Uterus (tissue), 4 donors: ENCODE results near the gene ESRP2. TPM values are rescaled to one million over a fixed set of nuclear protein-coding genes. Genes with fewer than 3 reads are reported as not detected.
A peak's percentile ranks its signal among the peaks of the same experiment; 100 is the strongest.

Experiments
- DNase-seq, 2 donors: peaks; one replicate each; pipeline ENCODE4 v3.0.0-alpha.2; 2019 to 2020
- H3K27ac ChIP-seq, 2 donors: fragments of 200-600 bp; sonication (generic); 1 replicate in 1 of 2; 2 replicates in 1 of 2; pipeline ENCODE4 v1.5.1; 2016 to 2018
- H3K27me3 ChIP-seq, 2 donors: fragments of 200-600 bp; sonication (generic); one replicate each; pipeline ENCODE4 v1.5.1; 2018 to 2019; ENCODE audit warnings: control low read depth in 1 of 2
- H3K36me3 ChIP-seq, 2 donors: fragments of 200-600 bp; sonication (generic); one replicate each; pipeline ENCODE4 v1.5.1; 2019; ENCODE audit warnings: control low read depth in 1 of 2
- H3K4me1 ChIP-seq, 2 donors: fragments of 200-600 bp; sonication (generic); one replicate each; pipeline ENCODE4 v1.5.1; 2018 to 2019; ENCODE audit warnings: control low read depth in 1 of 2
- H3K4me3 ChIP-seq, 2 donors: fragments of 200-600 bp; sonication (generic); 1 replicate in 1 of 2; 2 replicates in 1 of 2; pipeline ENCODE4 v1.5.1; 2018 to 2019; ENCODE audit warnings: mild to moderate bottlenecking in 1 of 2
- H3K9me3 ChIP-seq, 2 donors: fragments of 200-600 bp; sonication (generic); one replicate each; pipeline ENCODE4 v1.5.1; 2019; ENCODE audit warnings: control low read depth in 1 of 2
- POLR2A ChIP-seq, 2 donors: fragments of 450-650 bp; IDR thresholded peaks; one replicate each; pipeline ENCODE4 v1.6.1; 2016; ENCODE audit warnings: antibody characterized with exemption in 2 of 2, mild to moderate bottlenecking in 1 of 2, moderate library complexity in 1 of 2
- intact Hi-C: fragments of 100-400 bp; cut with DNase I; formaldehyde crosslinking; loops from one replicate; pipeline ENCODE4 v1.15.1; 2023; ENCODE audit warnings: low total_unique reads
- total RNA-seq, 4 donors: library from RNA; depleted of rRNA in 3 of 4; stranded (reverse); fragments of >200 nt in 3 of 4; gene quantifications; one replicate each; pipeline versions ENCODE4 v1.1.0 to v1.2.4, GENCODE V29; 2014 to 2023
- TF ChIP-seq, protein P1 (sequence below), 4 experiments: fragments of 200-600 bp in 2 of 4; fragments of 450-650 bp in 2 of 4; sonication (generic) in 2 of 4; IDR thresholded peaks; one replicate each; pipeline ENCODE4 v1.5.1; 2016 to 2019; ENCODE audit warnings: antibody characterized with exemption in 4 of 4, mild to moderate bottlenecking in 2 of 4, moderate library complexity in 1 of 4
- donor health status: DM: yes; HTN: yes; CAD: no.

The ESRP2 gene
- total RNA-seq, 4 donors from 2014 or later = 0.26 to 5.3 (median 0.50) TPM

DNA sequence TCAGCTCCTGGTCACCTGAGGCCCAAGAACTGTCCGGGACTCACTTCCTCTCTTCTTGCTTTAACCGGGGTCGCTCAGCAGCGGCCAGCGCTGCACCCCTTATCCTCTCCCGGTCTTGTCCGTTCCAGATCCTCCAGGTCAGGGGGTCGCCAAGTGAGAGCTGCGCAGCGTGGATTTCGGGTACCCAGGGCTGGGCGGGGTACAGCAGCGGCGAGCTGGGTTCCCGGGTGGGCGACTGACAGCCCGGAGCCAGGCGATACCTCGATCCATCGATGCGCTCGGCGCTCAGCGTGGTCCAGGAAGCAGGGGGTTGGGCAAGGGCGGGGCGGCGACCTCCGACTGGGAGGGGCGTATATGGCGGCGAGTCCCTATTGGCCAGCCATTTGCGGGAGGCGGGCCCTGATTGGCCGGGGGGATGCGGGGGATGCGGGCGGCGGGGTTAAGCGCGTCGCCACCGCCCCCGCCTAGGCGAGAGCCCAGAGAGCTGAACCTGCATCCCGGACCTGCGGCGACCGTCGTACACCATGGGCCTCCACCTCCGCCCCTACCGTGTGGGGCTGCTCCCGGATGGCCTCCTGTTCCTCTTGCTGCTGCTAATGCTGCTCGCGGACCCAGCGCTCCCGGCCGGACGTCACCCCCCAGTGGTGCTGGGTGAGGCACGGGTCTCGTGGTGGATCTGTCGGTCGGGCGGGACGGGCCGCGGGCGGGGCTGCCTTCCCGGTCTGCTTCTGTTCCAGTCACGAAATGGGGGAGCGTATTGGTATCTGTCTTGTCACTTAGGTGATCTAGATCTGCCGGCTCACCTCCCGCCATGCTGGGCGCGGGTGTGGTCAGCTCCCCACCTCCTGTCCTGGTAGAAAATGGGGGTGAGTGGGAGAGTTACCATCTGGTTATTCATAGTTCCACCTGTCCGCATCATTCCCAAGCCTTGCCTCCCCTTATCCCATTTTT is 9.3 kb upstream of the ESRP2 start, which contains the start of gene PLA2G15:
Gene PLA2G15, plus strand, starts transcription at position 471 of the 951 bp plus-strand sequence. Its CDS starts 54 bp downstream, at position 525.
- no peaks in the 10 kb centered on the region for H3K9me3 ChIP-seq
- H3K4me3 ChIP-seq = peak within 1 kb of the TSS; percentile 70 to 85
- H3K4me1 ChIP-seq = peaks cover 0 to 10% of the 10 kb centered on the region in 2 donors
- intact Hi-C loops = no loop called here
- TF ChIP-seq, protein P1, sequence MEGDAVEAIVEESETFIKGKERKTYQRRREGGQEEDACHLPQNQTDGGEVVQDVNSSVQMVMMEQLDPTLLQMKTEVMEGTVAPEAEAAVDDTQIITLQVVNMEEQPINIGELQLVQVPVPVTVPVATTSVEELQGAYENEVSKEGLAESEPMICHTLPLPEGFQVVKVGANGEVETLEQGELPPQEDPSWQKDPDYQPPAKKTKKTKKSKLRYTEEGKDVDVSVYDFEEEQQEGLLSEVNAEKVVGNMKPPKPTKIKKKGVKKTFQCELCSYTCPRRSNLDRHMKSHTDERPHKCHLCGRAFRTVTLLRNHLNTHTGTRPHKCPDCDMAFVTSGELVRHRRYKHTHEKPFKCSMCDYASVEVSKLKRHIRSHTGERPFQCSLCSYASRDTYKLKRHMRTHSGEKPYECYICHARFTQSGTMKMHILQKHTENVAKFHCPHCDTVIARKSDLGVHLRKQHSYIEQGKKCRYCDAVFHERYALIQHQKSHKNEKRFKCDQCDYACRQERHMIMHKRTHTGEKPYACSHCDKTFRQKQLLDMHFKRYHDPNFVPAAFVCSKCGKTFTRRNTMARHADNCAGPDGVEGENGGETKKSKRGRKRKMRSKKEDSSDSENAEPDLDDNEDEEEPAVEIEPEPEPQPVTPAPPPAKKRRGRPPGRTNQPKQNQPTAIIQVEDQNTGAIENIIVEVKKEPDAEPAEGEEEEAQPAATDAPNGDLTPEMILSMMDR (IDR thresholded peaks at IDR 0.05) = peak in 2 of 4 experiments; percentile 3 to 17
- TF ChIP-seq POLR2A (IDR thresholded peaks at IDR 0.05) = peak; percentile 21 to 71
- peak within 1 kb of the TSS; percentile 37 to 65 for H3K27ac ChIP-seq
- no peaks in the 10 kb centered on the region for H3K27me3 ChIP-seq
- H3K36me3 ChIP-seq = no peaks in the 10 kb centered on the region
- DNase-seq = peak; percentile 96 to 97

DNA sequence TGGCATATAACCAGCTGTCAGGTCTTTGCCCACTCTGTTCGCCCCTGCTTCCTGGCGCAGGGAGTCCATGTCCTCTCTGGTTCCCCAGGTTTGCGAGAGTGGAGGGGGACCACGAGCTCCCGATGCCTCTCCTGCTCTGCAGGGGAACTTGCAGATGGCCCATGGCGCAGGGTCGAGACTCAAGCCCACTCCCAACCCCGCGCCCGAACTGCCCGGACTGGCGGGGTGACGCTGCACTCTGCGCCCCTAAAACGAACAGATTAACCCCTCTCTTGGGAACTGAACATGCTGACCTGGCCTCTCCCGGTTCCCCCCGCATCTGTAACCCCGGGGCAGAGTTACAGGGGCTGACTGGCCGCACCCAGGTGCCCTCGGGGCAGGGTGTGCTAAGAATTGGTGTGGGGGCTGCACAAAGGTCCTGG is 8.6 kb upstream of the ESRP2 start:
- no peak for DNase-seq
- Histone ChIP-seq H3K36me3 (no peaks in the 10 kb centered on the region), H3K27ac (peak overlapping the region; percentile 37 to 58), H3K27me3 (no peaks in the 10 kb centered on the region), H3K4me3 (peak overlapping the region; percentile 70 to 85), H3K4me1 (peaks cover 0 to 10% of the 10 kb centered on the region in 2 donors), H3K9me3 (no peaks in the 10 kb centered on the region)
- TF ChIP-seq, protein P1 (IDR thresholded peaks at IDR 0.05) = no peak
- intact Hi-C loops = no loop called here

- Histone ChIP-seq H3K27ac (no peak overlapping the region), H3K4me1 (peaks cover 0 to 11% of the 10 kb centered on the region in 2 donors), H3K36me3 (no peaks in the 10 kb centered on the region), H3K4me3 (no peak overlapping the region), H3K27me3 (no peaks in the 10 kb centered on the region), H3K9me3 (no peaks in the 10 kb centered on the region)
- DNase-seq = no peak
- TF ChIP-seq, protein P1 (IDR thresholded peaks at IDR 0.05) = no peak
- TF ChIP-seq POLR2A (IDR thresholded peaks at IDR 0.05) = no peak
- intact Hi-C loops = no loop called here
Measured at GRCh38 chr16:68242926-68243858, 7.3 kb upstream of the ESRP2 start.

GRCh38 chr16:68242085-68242484 is 6.2 kb upstream of the ESRP2 start:
- no peak for DNase-seq
- no peaks in the 10 kb centered on the region for H3K27me3 ChIP-seq
- no peak for TF ChIP-seq POLR2A (IDR thresholded peaks at IDR 0.05)
- TF ChIP-seq, protein P1 (IDR thresholded peaks at IDR 0.05) = no peak
- no peak overlapping the region for H3K4me3 ChIP-seq
- H3K9me3 ChIP-seq = no peaks in the 10 kb centered on the region
- intact Hi-C loops = no loop called here
- H3K27ac ChIP-seq = no peak overlapping the region
- peaks cover 0 to 14% of the 10 kb centered on the region in 2 donors for H3K4me1 ChIP-seq
- no peaks in the 10 kb centered on the region for H3K36me3 ChIP-seq
